Upper lobe of left lung (tissue), 6 donors: Measurements from ENCODE around the gene MRPL18. TPM values are rescaled to one million over a fixed set of nuclear protein-coding genes. Genes with fewer than 3 reads are reported as not detected.
A peak's percentile ranks its signal among the peaks of the same experiment; 100 is the strongest.

Source experiments
- ATAC-seq, 2 donors: fragments of 200-7000 bp; cut with Tn5 transposase; one replicate each; pipeline ENCODE4 v1.9.1; 2022; ENCODE audit warnings: mild to moderate bottlenecking in 2 of 2, moderate library complexity in 2 of 2; ENCODE audit not compliant: low FRiP score in 2 of 2
- DNase-seq, 2 donors: peaks; one replicate each; pipeline ENCODE4 v3.0.0-alpha.2; 2019 to 2020
- H3K27ac ChIP-seq, 4 donors: fragments of 200-600 bp; sonication (generic); one replicate each; pipeline ENCODE4 v1.5.1; 2016 to 2019
- H3K27me3 ChIP-seq, 4 donors: fragments of 200-600 bp; sonication (generic); one replicate each; pipeline ENCODE4 v1.5.1; 2017 to 2019
- H3K36me3 ChIP-seq, 4 donors: fragments of 200-600 bp; sonication (generic); one replicate each; pipeline ENCODE4 v1.5.1; 2016 to 2019
- H3K4me1 ChIP-seq, 4 donors: fragments of 200-600 bp; sonication (generic); one replicate each; pipeline ENCODE4 v1.5.1; 2018 to 2019
- H3K4me3 ChIP-seq, 4 donors: fragments of 200-600 bp; sonication (generic); one replicate each; pipeline ENCODE4 v1.5.1; 2017 to 2019; ENCODE audit warnings: mild to moderate bottlenecking in 2 of 4, moderate library complexity in 1 of 4
- H3K9me3 ChIP-seq, 4 donors: fragments of 200-600 bp; sonication (generic); one replicate each; pipeline ENCODE4 v1.5.1; 2018 to 2019
- CTCF ChIP-seq, 6 experiments: fragments of 450-650 bp in 4 of 6; fragments of 200-600 bp in 2 of 6; sonication (generic) in 2 of 6; IDR thresholded peaks; one replicate each; pipeline ENCODE4 v1.5.1; 2016 to 2019; ENCODE audit warnings: antibody characterized with exemption in 6 of 6
- EP300 ChIP-seq, 4 donors: sonication (generic); formaldehyde crosslinking; IDR thresholded peaks; one replicate each; pipeline ENCODE4 v1.5.1; 2017; ENCODE audit warnings: antibody characterized with exemption in 4 of 4, control low read depth in 2 of 4
- POLR2A ChIP-seq, 4 donors: fragments of 450-650 bp; IDR thresholded peaks; one replicate each; pipeline ENCODE4 v1.5.1; 2016 to 2017; ENCODE audit warnings: antibody characterized with exemption in 4 of 4, mild to moderate bottlenecking in 2 of 4
- POLR2AphosphoS5 ChIP-seq, 2 donors: sonication (generic); formaldehyde crosslinking; IDR thresholded peaks; one replicate each; pipeline ENCODE4 v1.5.1; 2017; ENCODE audit warnings: antibody characterized with exemption in 2 of 2
- WGBS, 2 donors: methylation state at CpG; one replicate each; pipeline ENCODE4 v1.1.5; 2017 to 2018; 5-methylcytosine and 5-hydroxymethylcytosine counted together
- total RNA-seq, 6 donors: library from RNA; depleted of rRNA in 4 of 6; stranded (reverse); fragments of >200 nt in 4 of 6; gene quantifications; one replicate each; pipeline versions ENCODE4 v1.1.0 to v1.2.1, GENCODE V29; 2016 to 2021
- donor health status: DM: no; HTN: no; CAD: no; lungs with moderate emphysema.
- donor health status: DM: no; HTN: yes; CAD: no; lungs with severe emphysema.

The MRPL18 gene
- total RNA-seq, 6 donors from 2014 or later, result 18.9 to 61.5 (median 58.7) TPM

- Histone ChIP-seq H3K27me3 (no peaks in the 10 kb centered on the region), H3K27ac (no peak overlapping the region), H3K4me3 (no peak overlapping the region), H3K4me1 (peaks cover 0 to 12% (median 7%) of the 10 kb centered on the region in 4 donors), H3K36me3 (peaks cover 17 to 61% (median 43%) of the 10 kb centered on the region in 4 donors), H3K9me3 (no peaks in the 10 kb centered on the region)
- no peak for DNase-seq
- ATAC-seq, result no peak
- 0 to 90% methylated on average over 1 of the region's 1 CpG for whole genome bisulfite sequencing, 2 donors
- TF ChIP-seq POLR2A (IDR thresholded peaks at IDR 0.05), result no peak
- no peak for TF ChIP-seq EP300 (IDR thresholded peaks at IDR 0.05)
- no peak for TF ChIP-seq CTCF (IDR thresholded peaks at IDR 0.05)
- TF ChIP-seq POLR2AphosphoS5 (IDR thresholded peaks at IDR 0.05), result no peak
These were observed 7.3 kb downstream of the MRPL18 start for GRCh38 chr6:159797554-159797953.

- 92 to 94% methylated on average over 41 to 43 of the region's 50 CpGs for WGBS, 2 donors
- no peaks in the 10 kb centered on the region for H3K9me3 ChIP-seq
- ATAC-seq, result peak in 1 of 2 donors; percentile 21
These were observed 10.0 kb downstream of the MRPL18 start, which contains the start of gene PNLDC1 for GRCh38 chr6:159800141-159800865. TSS of gene PNLDC1 (plus strand) at chr6:159800276. CDS start at chr6:159800308, 32 bp downstream.

GRCh38 chr6:159801935-159802334 is 11.7 kb downstream of the MRPL18 start:
- no peak overlapping the region for H3K4me3 ChIP-seq
- ATAC-seq, result no peak
- H3K4me1 ChIP-seq, result peaks cover 0 to 4% (median 0%) of the 10 kb centered on the region in 4 donors
- no peak for DNase-seq
- H3K27me3 ChIP-seq, result no peaks in the 10 kb centered on the region
- WGBS, 2 donors, result 76 to 77% methylated on average over 8 of the region's 8 CpGs
- H3K9me3 ChIP-seq, result no peaks in the 10 kb centered on the region
- TF ChIP-seq POLR2AphosphoS5 (IDR thresholded peaks at IDR 0.05), result no peak
- TF ChIP-seq EP300 (IDR thresholded peaks at IDR 0.05), result no peak
- no peak for TF ChIP-seq POLR2A (IDR thresholded peaks at IDR 0.05)
- peaks cover 17 to 31% (median 29%) of the 10 kb centered on the region in 4 donors for H3K36me3 ChIP-seq
- H3K27ac ChIP-seq, result no peak overlapping the region

More at GRCh38 chr6:159800141-159800865, 10.0 kb downstream of the MRPL18 start, which contains the start of gene PNLDC1:
- H3K27me3 ChIP-seq, result no peaks in the 10 kb centered on the region
- peaks cover 17 to 37% (median 34%) of the 10 kb centered on the region in 4 donors for H3K36me3 ChIP-seq
- no peak within 1 kb of the TSS for H3K27ac ChIP-seq
- no peak within 1 kb of the TSS for H3K4me3 ChIP-seq
- DNase-seq, result peak in 1 of 2 donors; percentile 69
- no peak for TF ChIP-seq POLR2A (IDR thresholded peaks at IDR 0.05)
- TF ChIP-seq CTCF (IDR thresholded peaks at IDR 0.05), result no peak
- no peak for TF ChIP-seq EP300 (IDR thresholded peaks at IDR 0.05)
- H3K4me1 ChIP-seq, result peaks cover 0 to 4% (median 4%) of the 10 kb centered on the region in 4 donors

GRCh38 chr6:159804504-159804903 is 14.2 kb downstream of the MRPL18 start:
- Histone ChIP-seq H3K27me3 (no peaks in the 10 kb centered on the region), H3K4me3 (no peak overlapping the region), H3K4me1 (peaks cover 0 to 4% (median 0%) of the 10 kb centered on the region in 4 donors), H3K36me3 (peaks cover 4 to 10% (median 6%) of the 10 kb centered on the region in 4 donors), H3K27ac (no peak overlapping the region), H3K9me3 (no peaks in the 10 kb centered on the region)
- WGBS, 2 donors, result 93% methylated on average over 10 of the region's 10 CpGs
- DNase-seq (no peak), ATAC-seq (no peak)
- no peak for TF ChIP-seq EP300 (IDR thresholded peaks at IDR 0.05)
- TF ChIP-seq POLR2AphosphoS5 (IDR thresholded peaks at IDR 0.05), result no peak
- TF ChIP-seq POLR2A (IDR thresholded peaks at IDR 0.05), result no peak
- TF ChIP-seq CTCF (IDR thresholded peaks at IDR 0.05), result no peak

GRCh38 chr6:159805440-159806020 is 15.3 kb downstream of the MRPL18 start:
- ATAC-seq (no peak), DNase-seq (no peak)
- H3K36me3 ChIP-seq, result no peaks in the 10 kb centered on the region
- H3K27me3 ChIP-seq, result no peaks in the 10 kb centered on the region
- TF ChIP-seq POLR2AphosphoS5 (IDR thresholded peaks at IDR 0.05), result no peak
- TF ChIP-seq CTCF (IDR thresholded peaks at IDR 0.05), result no peak
- no peak for TF ChIP-seq POLR2A (IDR thresholded peaks at IDR 0.05)
- TF ChIP-seq EP300 (IDR thresholded peaks at IDR 0.05), result no peak
- H3K4me1 ChIP-seq, result peaks cover 0 to 4% (median 0%) of the 10 kb centered on the region in 4 donors
- H3K9me3 ChIP-seq, result no peaks in the 10 kb centered on the region
- 77 to 84% methylated on average over 6 of the region's 6 CpGs for WGBS, 2 donors
- no peak overlapping the region for H3K4me3 ChIP-seq
- H3K27ac ChIP-seq, result no peak overlapping the region
